GM12878 (cell line): ENCODE data around the gene MYOCOS. TPM values are rescaled to one million over a fixed set of nuclear protein-coding genes. Genes with fewer than 3 reads are reported as not detected.

Source experiments
- ATAC-seq: fragments of 200-7000 bp; cut with Tn5 transposase; 3 replicates; pipeline ENCODE4 v1.9.1; 2020; ENCODE audit warnings: mild to moderate bottlenecking, moderate library complexity
- BruUV-seq: library from RNA; stranded (reverse); fragments of 400-500 nt; replicated peaks from 2 replicates; lab custom pipeline; 2021; lab: Mats Ljungman, UMichigan
- CTCF ChIA-PET: fragments of 300-600 bp; sonication (Branson Sonifier 250); formaldehyde crosslinking; extraction: SDS; loops from one replicate; lab custom pipeline; 2021; ENCODE audit warnings: inconsistent platforms; lab: Yijun Ruan, JAX
- POLR2A ChIA-PET: fragments of 350-600 bp; formaldehyde crosslinking; extraction: SDS; loops from one replicate; lab custom pipeline; 2021; ENCODE audit warnings: inconsistent platforms; lab: Charles Lee
- RAD21 ChIA-PET: fragments of 300-600 bp; sonication (Branson Sonifier 250); formaldehyde crosslinking; loops from one replicate; lab custom pipeline; 2023; ENCODE audit warnings: antibody characterized with exemption; ENCODE audit not compliant: unreplicated experiment; lab: Charles Lee
- SMC1A ChIA-PET: fragments of 300-600 bp; sonication (Branson Sonifier 250); formaldehyde crosslinking; loops from one replicate; lab custom pipeline; 2023; ENCODE audit not compliant: unreplicated experiment, uncharacterized antibody; lab: Charles Lee
- DNase-seq: peaks from one replicate; pipeline ENCODE4 v3.0.0-alpha.2; 2011; ENCODE audit warnings: low read depth, low spot score
- FAIRE-seq: peaks from 3 replicates; lab custom pipeline; 2011; peaks lifted over from hg19 to GRCh38; lab: Jason Lieb, UNC
- H2AFZ ChIP-seq: 2 replicates; pipeline ENCODE4 v1.6.0; 2011; ENCODE audit warnings: low read depth, low read length, control low read depth; ENCODE audit not compliant: control insufficient read depth
- H3K27ac ChIP-seq: 2 replicates; pipeline ENCODE4 v1.5.1; 2011; ENCODE audit warnings: control low read depth; ENCODE audit not compliant: control insufficient read depth, insufficient read depth
- H3K27me3 ChIP-seq, 2 experiments: replicated peaks in 1 of 2; 2 replicates each; pipeline versions ENCODE4 v1.6.0 to v1.6.1; 2011; ENCODE audit warnings: low read length in 1 of 2; ENCODE audit not compliant: control insufficient read depth in 2 of 2, insufficient read depth in 2 of 2
- H3K36me3 ChIP-seq, 2 experiments: 2 replicates each; pipeline ENCODE4 v1.5.1; 2011; ENCODE audit warnings: low read length in 1 of 2; ENCODE audit not compliant: control insufficient read depth in 2 of 2, insufficient read depth in 2 of 2
- H3K4me1 ChIP-seq: 2 replicates; pipeline ENCODE4 v1.6.1; 2011; ENCODE audit warnings: mild to moderate bottlenecking, low read length, moderate library complexity, mixed read lengths; ENCODE audit not compliant: control insufficient read depth, insufficient read depth
- H3K4me2 ChIP-seq: 2 replicates; pipeline ENCODE4 v1.6.0; 2011; ENCODE audit warnings: control low read depth; ENCODE audit not compliant: control insufficient read depth, insufficient read depth
- H3K4me3 ChIP-seq: fragments of 200-600 bp; sonication (generic); 2 replicates; pipeline ENCODE4 v1.5.1; 2016
- H3K79me2 ChIP-seq: 2 replicates; pipeline ENCODE4 v1.6.0; 2011; ENCODE audit warnings: low read length; ENCODE audit not compliant: control insufficient read depth, insufficient read depth
- H3K9ac ChIP-seq: 2 replicates; pipeline ENCODE4 v1.8.0; 2011; ENCODE audit warnings: low read length, control low read depth, mixed read lengths; ENCODE audit not compliant: control insufficient read depth, insufficient read depth
- H3K9me3 ChIP-seq: replicated peaks from 3 replicates; pipeline ENCODE4 v1.5.1; 2011; ENCODE audit warnings: mild to moderate bottlenecking, low read length; ENCODE audit not compliant: control insufficient read depth, insufficient read depth
- H4K20me1 ChIP-seq: 2 replicates; pipeline ENCODE4 v1.6.0; 2011; ENCODE audit not compliant: control insufficient read depth, insufficient read depth
- CREB1 ChIP-seq: IDR thresholded peaks from 2 replicates; pipeline ENCODE4 v1.6.1; 2012; ENCODE audit warnings: low read depth, mild to moderate bottlenecking, inconsistent platforms
- FOXM1 ChIP-seq: IDR thresholded peaks from 2 replicates; pipeline ENCODE4 v1.6.1; 2012; ENCODE audit warnings: low read depth, mild to moderate bottlenecking, inconsistent platforms, low read length, moderate library complexity
- KAT2A ChIP-seq: conservative IDR thresholded peaks from 2 replicates; pipeline ENCODE4 v1.6.1; 2011; ENCODE audit warnings: low read depth, low read length; ENCODE audit not compliant: control insufficient read depth
- KLF5 ChIP-seq: fragments of 450-650 bp; IDR thresholded peaks from 2 replicates; pipeline ENCODE4 v1.6.1; 2014; ENCODE audit warnings: mild to moderate bottlenecking; ENCODE audit not compliant: partially characterized antibody
- SPI1 ChIP-seq: IDR thresholded peaks from 2 replicates; pipeline ENCODE4 v1.6.1; 2011; ENCODE audit warnings: low read depth, mild to moderate bottlenecking, low read length, moderate library complexity, borderline replicate concordance; ENCODE audit not compliant: insufficient read depth
- ZNF592 ChIP-seq: fragments of 450-650 bp; IDR thresholded peaks from 2 replicates; pipeline ENCODE4 v1.6.1; 2017; ENCODE audit warnings: mild to moderate bottlenecking, moderate library complexity
- WGBS: methylation state at CpG from one replicate; pipeline ENCODE4 v1.1.6; 2016; ENCODE audit warnings: low lambda C conversion rate; ENCODE audit not compliant: insufficient replicate concordance, insufficient coverage; ENCODE audit errors: missing lambda C conversion rate; 5-methylcytosine and 5-hydroxymethylcytosine counted together
- in situ Hi-C: fragments of 300-500 bp; cut with MboI; formaldehyde crosslinking; loops from 9 replicates; pipeline ENCODE4 v1.14.3; 2018; ENCODE audit warnings: mixed read lengths
- intact Hi-C: fragments of 100-400 bp; cut with micrococcal nuclease; formaldehyde crosslinking; loops from one replicate; pipeline ENCODE4 v1.14.2; 2022; ENCODE audit not compliant: unreplicated experiment
- polyA plus RNA-seq, 11 experiments: library from polyadenylated mRNA; depleted of rRNA in 4 of 11; unstranded in 6 of 11; stranded (reverse) in 5 of 11; fragments of >200 nt; fragmentation: Nextera tagmentation in 4 of 11; fragmentation: Illumina TruSeq in 1 of 11; extraction: Ambion mirVana in 4 of 11; extraction: Trizol in 1 of 11; gene quantifications; 1 replicate in 1 of 11; 2 replicates in 10 of 11; pipeline versions ENCODE4 v1.2.1 to v1.2.3, GENCODE V29; 2011 to 2016; ENCODE audit warnings: inconsistent platforms in 2 of 11, missing spikeins in 2 of 11, low read depth in 1 of 11
- total RNA-seq, 4 experiments: library from RNA; depleted of rRNA in 3 of 4; stranded (reverse); fragments of >200 nt in 3 of 4; fragmentation: Illumina TruSeq in 1 of 4; extraction: Trizol in 1 of 4; gene quantifications; 2 replicates each; pipeline versions ENCODE4 v1.2.1 to v1.2.3, GENCODE V29; 2013 to 2021

MYOCOS gene
- total and polyA plus RNA-seq, 10 of the 15 experiments (the other 5 are each of a cell fraction or from before 2014, with no cell fraction given): 0.12 to 0.24 (median 0.16) TPM; not detected in 4

- ChIA-PET CTCF (interaction anchor here (0.6 to 3.8 kb wide), 2 partner anchors 13 to 30 kb away, joined by 3 to 15 read pairs; no protein-coding TSS in a partner anchor), POLR2A (no interaction called here)
- H3K27me3 ChIP-seq: no peaks in the 10 kb centered on the region; a peak in 1 of 4 replicates
Observed at GRCh38 chr1:171674431-171675405, 52.7 kb downstream of the MYOCOS start.

More at GRCh38 chr1:171674431-171675405, 52.7 kb downstream of the MYOCOS start:
- Histone ChIP-seq H3K4me1 (no peaks in the 10 kb centered on the region), H4K20me1 (no peaks in the 10 kb centered on the region), H3K4me2 (no peak overlapping the region), H3K9ac (no peak overlapping the region), H2AFZ (no peak overlapping the region), H3K27ac (no peak overlapping the region), H3K36me3 (no peaks in the 10 kb centered on the region), H3K4me3 (no peak overlapping the region), H3K79me2 (no peaks in the 10 kb centered on the region), H3K9me3 (no peaks in the 10 kb centered on the region)
- WGBS: 29% methylated on average over 3 of the region's 3 CpGs
- in situ Hi-C loops: no loop called here
- ChIA-PET SMC1A (interaction anchor here (1.3 kb wide), 1 partner anchor 30 kb away, joined by 3 read pairs; no protein-coding TSS in a partner anchor), RAD21 (no interaction called here)
- TF ChIP-seq KAT2A (no peak), CREB1 (no peak), KLF5 (no peak), SPI1 (no peak), FOXM1 (no peak), ZNF592 (no peak)
- intact Hi-C loops: no loop called here
- DNase-seq (no peak), ATAC-seq (no peak), FAIRE-seq (no peak)
- BruUV-seq: no TSS peak

Other genes with a start within 250 kb of the MYOCOS start
- 72.6 and 72.9 TPM in 2 replicates for gene PRRC2C, start 136.7 kb upstream of the MYOCOS start, total RNA-seq (2014; rRNA removed)
- gene PRRC2C, start 136.7 kb upstream of the MYOCOS start, total RNA-seq (2014; rRNA removed; fragmentation: Illumina TruSeq; extraction: Trizol): 73.3 and 81.9 TPM in 2 replicates
- 180 and 182 TPM in 2 replicates for gene PRRC2C, start 136.7 kb upstream of the MYOCOS start, total RNA-seq (2021)
- 88.9 and 95.8 TPM in 2 replicates for gene PRRC2C, start 136.7 kb upstream of the MYOCOS start, polyA plus RNA-seq (2011; rRNA removed)
- gene PRRC2C, start 136.7 kb upstream of the MYOCOS start, polyA plus RNA-seq (2014; fragmentation: Illumina TruSeq; extraction: Trizol): 152 and 182 TPM in 2 replicates
- gene PRRC2C, start 136.7 kb upstream of the MYOCOS start, polyA plus RNA-seq (2014; fragmentation: Nextera tagmentation; extraction: Ambion mirVana): 10 to 100 TPM; 53.4 to 74.2 TPM
- gene PRRC2C, start 136.7 kb upstream of the MYOCOS start, polyA plus RNA-seq (2014; rRNA removed): 80.2 and 87.9 TPM in 2 replicates
- 100 to 1,000 TPM; 122 to 128 TPM for gene PRRC2C, start 136.7 kb upstream of the MYOCOS start, polyA plus RNA-seq (2016; fragmentation: Nextera tagmentation; extraction: Ambion mirVana)
- not detected in 2 replicates for gene MYOC, start 30.4 kb downstream of the MYOCOS start, total RNA-seq (2014; rRNA removed)
- not detected in 2 replicates for gene MYOC, start 30.4 kb downstream of the MYOCOS start, total RNA-seq (2014; rRNA removed; fragmentation: Illumina TruSeq; extraction: Trizol)
- not detected in 2 replicates for gene MYOC, start 30.4 kb downstream of the MYOCOS start, total RNA-seq (2021)
- gene MYOC, start 30.4 kb downstream of the MYOCOS start, polyA plus RNA-seq (2011; rRNA removed): 0.07 TPM in 1 of 2 replicates, not detected in the other
- gene MYOC, start 30.4 kb downstream of the MYOCOS start, polyA plus RNA-seq (2014; fragmentation: Illumina TruSeq; extraction: Trizol): not detected in 2 replicates
- gene MYOC, start 30.4 kb downstream of the MYOCOS start, polyA plus RNA-seq (2014; fragmentation: Nextera tagmentation; extraction: Ambion mirVana): not detected
- not detected in 2 replicates for gene MYOC, start 30.4 kb downstream of the MYOCOS start, polyA plus RNA-seq (2014; rRNA removed)
- gene MYOC, start 30.4 kb downstream of the MYOCOS start, polyA plus RNA-seq (2016; fragmentation: Nextera tagmentation; extraction: Ambion mirVana): not detected
- 1.5 and 2.8 TPM in 2 replicates for gene VAMP4, start 119.8 kb downstream of the MYOCOS start, total RNA-seq (2014; rRNA removed)
- gene VAMP4, start 119.8 kb downstream of the MYOCOS start, total RNA-seq (2014; rRNA removed; fragmentation: Illumina TruSeq; extraction: Trizol): 4.2 and 4.3 TPM in 2 replicates
- 3.4 and 4.6 TPM in 2 replicates for gene VAMP4, start 119.8 kb downstream of the MYOCOS start, total RNA-seq (2021)
- 6.3 and 13.7 TPM in 2 replicates for gene VAMP4, start 119.8 kb downstream of the MYOCOS start, polyA plus RNA-seq (2011; rRNA removed)
- gene VAMP4, start 119.8 kb downstream of the MYOCOS start, polyA plus RNA-seq (2014; fragmentation: Illumina TruSeq; extraction: Trizol): 5.2 and 6.6 TPM in 2 replicates
- gene VAMP4, start 119.8 kb downstream of the MYOCOS start, polyA plus RNA-seq (2014; fragmentation: Nextera tagmentation; extraction: Ambion mirVana): 1 to 10 TPM in 1 of 2 experiments, under 1 TPM in 1; 0.90 to 1.5 TPM
- 3.5 and 4.0 TPM in 2 replicates for gene VAMP4, start 119.8 kb downstream of the MYOCOS start, polyA plus RNA-seq (2014; rRNA removed)
- 1 to 10 TPM; 4.3 to 7.9 TPM for gene VAMP4, start 119.8 kb downstream of the MYOCOS start, polyA plus RNA-seq (2016; fragmentation: Nextera tagmentation; extraction: Ambion mirVana)
- gene METTL13, start 159.4 kb downstream of the MYOCOS start, total RNA-seq (2014; rRNA removed): 35.6 and 35.7 TPM in 2 replicates
- gene METTL13, start 159.4 kb downstream of the MYOCOS start, total RNA-seq (2014; rRNA removed; fragmentation: Illumina TruSeq; extraction: Trizol): 27.4 and 28.7 TPM in 2 replicates
- 34.8 and 37.1 TPM in 2 replicates for gene METTL13, start 159.4 kb downstream of the MYOCOS start, total RNA-seq (2021)
- 43.9 and 47.2 TPM in 2 replicates for gene METTL13, start 159.4 kb downstream of the MYOCOS start, polyA plus RNA-seq (2011; rRNA removed)
- 36.4 and 37.7 TPM in 2 replicates for gene METTL13, start 159.4 kb downstream of the MYOCOS start, polyA plus RNA-seq (2014; fragmentation: Illumina TruSeq; extraction: Trizol)
- gene METTL13, start 159.4 kb downstream of the MYOCOS start, polyA plus RNA-seq (2014; fragmentation: Nextera tagmentation; extraction: Ambion mirVana): 10 to 100 TPM; 12.2 to 16.8 TPM
- gene METTL13, start 159.4 kb downstream of the MYOCOS start, polyA plus RNA-seq (2014; rRNA removed): 32.0 and 34.3 TPM in 2 replicates
- gene METTL13, start 159.4 kb downstream of the MYOCOS start, polyA plus RNA-seq (2016; fragmentation: Nextera tagmentation; extraction: Ambion mirVana): 10 to 100 TPM; 34.3 to 38.3 TPM
- gene DNM3, start 219.3 kb downstream of the MYOCOS start, total RNA-seq (2014; rRNA removed): 0.05 and 0.11 TPM in 2 replicates
- 0.14 and 0.18 TPM in 2 replicates for gene DNM3, start 219.3 kb downstream of the MYOCOS start, total RNA-seq (2014; rRNA removed; fragmentation: Illumina TruSeq; extraction: Trizol)
- gene DNM3, start 219.3 kb downstream of the MYOCOS start, total RNA-seq (2021): 0.05 and 0.08 TPM in 2 replicates
- 1.5 and 2.5 TPM in 2 replicates for gene DNM3, start 219.3 kb downstream of the MYOCOS start, polyA plus RNA-seq (2011; rRNA removed)
- gene DNM3, start 219.3 kb downstream of the MYOCOS start, polyA plus RNA-seq (2014; fragmentation: Illumina TruSeq; extraction: Trizol): 0.04 and 0.08 TPM in 2 replicates
- not detected for gene DNM3, start 219.3 kb downstream of the MYOCOS start, polyA plus RNA-seq (2014; fragmentation: Nextera tagmentation; extraction: Ambion mirVana)
- gene DNM3, start 219.3 kb downstream of the MYOCOS start, polyA plus RNA-seq (2014; rRNA removed): 0.03 and 0.06 TPM in 2 replicates
- under 1 TPM in 1 of 2 experiments, not detected in 1; 0.07 TPM for gene DNM3, start 219.3 kb downstream of the MYOCOS start, polyA plus RNA-seq (2016; fragmentation: Nextera tagmentation; extraction: Ambion mirVana)